Measurements from ENCODE around the gene CYP2W1.

Gene CYP2W1

DNA sequence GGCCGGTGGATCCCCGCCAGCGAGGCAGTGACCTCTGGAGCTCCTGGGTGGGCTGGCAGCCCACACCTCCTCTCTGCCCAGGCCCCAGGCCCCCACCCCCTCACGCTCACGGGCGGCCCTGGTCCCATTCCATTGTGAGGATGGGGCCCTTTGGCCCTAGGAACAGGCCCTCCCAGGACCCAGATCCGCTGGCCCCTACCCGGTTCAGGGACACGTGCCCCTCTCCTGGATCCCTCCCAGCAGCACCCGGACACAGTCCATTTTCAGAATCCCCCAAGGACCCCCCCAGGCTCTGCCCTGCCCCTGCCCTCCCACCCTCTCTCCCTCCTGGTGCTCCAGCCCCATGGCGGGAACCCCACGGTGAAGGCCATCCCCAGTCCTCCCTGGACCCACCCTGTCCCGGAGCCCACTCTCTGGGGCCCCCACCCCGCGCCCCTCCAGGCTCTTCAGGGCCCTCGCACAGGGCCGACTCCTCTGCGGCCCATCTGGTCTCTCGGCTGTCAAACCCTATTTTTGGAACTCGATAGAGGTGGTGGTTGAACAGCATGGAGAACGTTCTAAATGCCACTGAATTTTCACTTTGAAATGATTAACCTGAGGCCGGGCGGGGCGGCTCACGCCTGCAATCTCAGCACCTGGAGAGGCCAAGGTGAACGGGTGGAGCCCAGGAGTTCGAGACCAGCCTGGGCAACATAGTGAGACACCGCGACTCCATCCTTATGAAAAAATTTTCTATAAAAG lies 36.6 kb upstream of the CYP2W1 start:
- Histone ChIP-seq H3K4me2 (ENCODE audit: low read depth, low read length) (no peak overlapping the region), H3K4me1 (ENCODE audit: low read length) (peaks cover 4% of the 10 kb centered on the region; the same call in 1 of the 2 replicates), H3K9ac (ENCODE audit: low read length) (no peak overlapping the region), H3K79me2 (ENCODE audit: low read length) (no peaks in the 10 kb centered on the region), H3K36me3 (replicated peaks; ENCODE audit: insufficient read depth, low read length) (no peaks in the 10 kb centered on the region), H3K27me3 (replicated peaks; ENCODE audit: insufficient read depth, low read length) (peaks cover 33% of the 10 kb centered on the region), H3K9me3 (replicated peaks; ENCODE audit: insufficient read depth, low read length) (no peaks in the 10 kb centered on the region), H2AFZ (ENCODE audit: low read length) (no peak overlapping the region), H3F3A (ENCODE audit: insufficient read depth, low read length) (no peaks in the 10 kb centered on the region), H4K20me1 (ENCODE audit: insufficient read depth, low read length) (no peaks in the 10 kb centered on the region), H3K27ac (ENCODE audit: low read length) (no peak overlapping the region), H3K4me3 (ENCODE audit: low read length) (no peak overlapping the region), H3K9me2 (replicated peaks; ENCODE audit: insufficient read depth, low read length) (no peaks in the 10 kb centered on the region)
- DNase-seq: no peak
- no peak for TF ChIP-seq EZH2phosphoT487 (IDR thresholded peaks at IDR 0.05; ENCODE audit: low read length)
- no peak for TF ChIP-seq EZH2 (optimal IDR thresholded peaks at IDR 0.05; ENCODE audit: low read depth, low read length)
- TF ChIP-seq, protein P1, sequence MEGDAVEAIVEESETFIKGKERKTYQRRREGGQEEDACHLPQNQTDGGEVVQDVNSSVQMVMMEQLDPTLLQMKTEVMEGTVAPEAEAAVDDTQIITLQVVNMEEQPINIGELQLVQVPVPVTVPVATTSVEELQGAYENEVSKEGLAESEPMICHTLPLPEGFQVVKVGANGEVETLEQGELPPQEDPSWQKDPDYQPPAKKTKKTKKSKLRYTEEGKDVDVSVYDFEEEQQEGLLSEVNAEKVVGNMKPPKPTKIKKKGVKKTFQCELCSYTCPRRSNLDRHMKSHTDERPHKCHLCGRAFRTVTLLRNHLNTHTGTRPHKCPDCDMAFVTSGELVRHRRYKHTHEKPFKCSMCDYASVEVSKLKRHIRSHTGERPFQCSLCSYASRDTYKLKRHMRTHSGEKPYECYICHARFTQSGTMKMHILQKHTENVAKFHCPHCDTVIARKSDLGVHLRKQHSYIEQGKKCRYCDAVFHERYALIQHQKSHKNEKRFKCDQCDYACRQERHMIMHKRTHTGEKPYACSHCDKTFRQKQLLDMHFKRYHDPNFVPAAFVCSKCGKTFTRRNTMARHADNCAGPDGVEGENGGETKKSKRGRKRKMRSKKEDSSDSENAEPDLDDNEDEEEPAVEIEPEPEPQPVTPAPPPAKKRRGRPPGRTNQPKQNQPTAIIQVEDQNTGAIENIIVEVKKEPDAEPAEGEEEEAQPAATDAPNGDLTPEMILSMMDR (IDR thresholded peaks at IDR 0.05; ENCODE audit: low read length): no peak

DNA sequence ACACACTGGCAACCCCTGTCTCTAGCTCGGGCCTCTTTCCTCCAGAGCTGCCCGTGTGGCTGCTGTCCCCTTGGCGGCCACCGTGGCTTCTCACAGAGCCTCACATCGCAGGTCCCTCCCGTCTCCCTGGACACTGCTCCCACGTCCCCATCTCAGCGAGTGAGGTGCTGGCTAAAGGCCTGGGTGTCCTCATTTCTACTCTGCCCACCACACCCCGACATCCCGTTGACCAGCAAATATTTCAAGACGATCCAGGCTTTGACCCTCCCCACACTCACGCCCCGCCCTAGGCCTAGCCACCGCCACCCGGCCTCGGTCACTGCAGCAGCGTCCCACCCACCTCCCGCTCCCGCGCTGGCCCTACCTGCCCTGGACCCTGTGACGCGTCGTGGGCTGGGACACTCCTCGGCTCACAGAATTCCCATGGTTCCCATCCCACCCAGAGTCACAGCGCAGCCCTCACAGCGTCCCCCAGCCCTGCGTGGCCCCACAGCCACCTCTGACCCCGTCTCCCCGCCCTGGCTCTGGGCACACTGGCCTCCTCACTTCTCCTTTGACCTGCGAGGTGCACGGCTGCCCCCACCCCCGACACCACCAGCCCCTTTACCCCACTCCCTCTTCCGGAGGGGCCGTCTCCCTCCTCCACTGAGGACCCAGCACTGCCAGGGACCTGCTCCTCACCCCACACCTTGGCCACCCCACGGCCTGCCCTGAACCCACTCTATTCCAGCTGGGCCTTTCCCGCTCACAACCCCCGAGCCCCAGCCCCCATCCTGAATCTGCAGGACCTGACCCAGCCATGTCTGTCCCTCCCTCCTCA lies 35.4 kb upstream of the CYP2W1 start:
- no peak overlapping the region for H3K9ac ChIP-seq (ENCODE audit: low read length)
- peaks cover 25% of the 10 kb centered on the region for H3K27me3 ChIP-seq (replicated peaks; ENCODE audit: insufficient read depth, low read length)
- H3K9me2 ChIP-seq (replicated peaks; ENCODE audit: insufficient read depth, low read length): no peaks in the 10 kb centered on the region
- H3K9me3 ChIP-seq (replicated peaks; ENCODE audit: insufficient read depth, low read length): no peaks in the 10 kb centered on the region
- no peaks in the 10 kb centered on the region for H3F3A ChIP-seq (ENCODE audit: insufficient read depth, low read length)
- H4K20me1 ChIP-seq (ENCODE audit: insufficient read depth, low read length): no peaks in the 10 kb centered on the region
- no peaks in the 10 kb centered on the region for H3K79me2 ChIP-seq (ENCODE audit: low read length)
- H3K4me3 ChIP-seq (ENCODE audit: low read length): no peak overlapping the region
- H2AFZ ChIP-seq (ENCODE audit: low read length): no peak overlapping the region
- peaks cover 4% of the 10 kb centered on the region; the same call in 1 of the 2 replicates for H3K4me1 ChIP-seq (ENCODE audit: low read length)
- no peak overlapping the region for H3K4me2 ChIP-seq (ENCODE audit: low read depth, low read length)
- no peak for DNase-seq
- no peak for TF ChIP-seq EZH2phosphoT487 (IDR thresholded peaks at IDR 0.05; ENCODE audit: low read length)
- TF ChIP-seq, protein P1 (IDR thresholded peaks at IDR 0.05; ENCODE audit: low read length): no peak
- TF ChIP-seq EZH2 (optimal IDR thresholded peaks at IDR 0.05; ENCODE audit: low read depth, low read length): no peak
- no peak overlapping the region for H3K27ac ChIP-seq (ENCODE audit: low read length)
- H3K36me3 ChIP-seq (replicated peaks; ENCODE audit: insufficient read depth, low read length): no peaks in the 10 kb centered on the region

DNA sequence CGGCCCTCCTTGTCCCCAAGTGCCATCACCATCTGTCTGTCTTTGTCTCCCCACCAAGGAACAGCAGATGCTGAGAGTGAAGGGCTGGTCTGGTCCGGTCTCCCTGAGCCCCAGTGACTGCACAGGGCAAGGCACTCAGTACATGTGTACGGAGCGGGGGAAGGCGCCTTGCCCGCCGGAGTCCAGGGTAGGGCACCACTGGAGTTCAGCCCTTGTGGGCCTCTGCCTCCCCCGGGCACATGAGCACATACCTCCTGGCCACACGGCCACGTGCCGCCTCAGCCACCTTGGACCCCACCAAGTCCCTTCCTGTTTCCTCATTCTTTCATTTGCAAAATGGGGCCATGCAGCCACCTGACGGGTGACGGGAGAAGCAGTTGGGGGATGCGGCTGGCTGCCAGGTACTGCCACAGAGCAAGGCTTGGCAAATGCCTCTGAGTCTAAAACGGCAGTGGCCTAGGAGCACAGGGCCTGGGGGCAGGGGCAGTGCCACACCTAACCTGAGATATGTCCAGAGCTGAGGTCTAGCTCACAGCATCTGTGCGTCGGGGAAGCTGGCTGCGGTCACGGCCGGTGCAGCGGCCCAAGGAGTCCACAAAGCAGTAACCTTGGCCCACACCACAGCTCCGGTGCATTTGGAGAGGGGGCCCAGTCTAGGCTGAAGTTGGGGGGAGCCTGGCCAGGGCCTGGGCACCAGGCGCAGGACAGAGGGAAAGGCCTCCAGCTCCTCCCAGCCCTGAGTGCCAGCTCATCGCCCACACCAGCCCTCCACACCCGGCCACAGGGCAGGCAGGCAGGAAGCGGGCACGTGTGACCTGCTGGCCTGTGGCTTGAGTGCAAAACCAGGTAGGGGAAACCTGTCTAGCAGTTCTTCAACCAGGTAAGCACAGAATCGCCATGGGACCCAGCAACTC lies 33.7 kb upstream of the CYP2W1 start:
- Histone ChIP-seq H3K4me2 (ENCODE audit: low read depth, low read length) (0 out of 2 replicates have a peak overlapping the region, but pooled peaks have one; percentile 7), H2AFZ (ENCODE audit: low read length) (no peak overlapping the region), H3K27ac (ENCODE audit: low read length) (0 out of 2 replicates have a peak overlapping the region, but pooled peaks have one; percentile 1), H3F3A (ENCODE audit: insufficient read depth, low read length) (no peaks in the 10 kb centered on the region), H4K20me1 (ENCODE audit: insufficient read depth, low read length) (no peaks in the 10 kb centered on the region), H3K36me3 (replicated peaks; ENCODE audit: insufficient read depth, low read length) (no peaks in the 10 kb centered on the region), H3K9me3 (replicated peaks; ENCODE audit: insufficient read depth, low read length) (no peaks in the 10 kb centered on the region), H3K4me1 (ENCODE audit: low read length) (peaks cover 4% of the 10 kb centered on the region; the same call in 1 of the 2 replicates), H3K27me3 (replicated peaks; ENCODE audit: insufficient read depth, low read length) (peaks cover 25% of the 10 kb centered on the region), H3K4me3 (ENCODE audit: low read length) (no peak overlapping the region), H3K79me2 (ENCODE audit: low read length) (no peaks in the 10 kb centered on the region), H3K9ac (ENCODE audit: low read length) (no peak overlapping the region), H3K9me2 (replicated peaks; ENCODE audit: insufficient read depth, low read length) (no peaks in the 10 kb centered on the region)
- DNase-seq: no peak
- TF ChIP-seq EZH2 (optimal IDR thresholded peaks at IDR 0.05; ENCODE audit: low read depth, low read length): no peak
- TF ChIP-seq, protein P1 (IDR thresholded peaks at IDR 0.05; ENCODE audit: low read length): no peak
- no peak for TF ChIP-seq EZH2phosphoT487 (IDR thresholded peaks at IDR 0.05; ENCODE audit: low read length)
